Endothelial cell of umbilical vein (primary cell): ENCODE results near the gene DLGAP1.

Experiments
- CTCF ChIP-seq, 2 donors: IDR thresholded peaks; 1 replicate in 1 of 2; 2 replicates in 1 of 2; pipeline ENCODE4 v1.5.1; 2011; ENCODE audit warnings: low read length in 2 of 2, mild to moderate bottlenecking in 2 of 2, moderate library complexity in 2 of 2, control low read depth in 1 of 2, inconsistent platforms in 1 of 2, low read depth in 1 of 2; ENCODE audit not compliant: insufficient read depth in 1 of 2; ENCODE audit errors: extremely low read depth in 1 of 2
- EZH2 ChIP-seq: IDR thresholded peaks from 2 replicates; pipeline ENCODE4 v1.6.1; 2012; ENCODE audit warnings: borderline replicate concordance, low read depth, mild to moderate bottlenecking, moderate library complexity, low read length, inconsistent platforms; ENCODE audit not compliant: severe bottlenecking
- FOS ChIP-seq: IDR thresholded peaks from 2 replicates; pipeline ENCODE4 v1.6.1; 2011; ENCODE audit warnings: mild to moderate bottlenecking, low read length, moderate library complexity, borderline replicate concordance; ENCODE audit not compliant: insufficient read depth
- GATA2 ChIP-seq: IDR thresholded peaks from 2 replicates; pipeline ENCODE4 v1.7.0; 2011; ENCODE audit warnings: low read depth, mild to moderate bottlenecking, moderate library complexity, mixed read lengths, low read length; ENCODE audit not compliant: insufficient read length, insufficient read depth
- JUN ChIP-seq: IDR thresholded peaks from 2 replicates; pipeline ENCODE4 v1.6.1; 2011; ENCODE audit warnings: borderline replicate concordance, low read depth; ENCODE audit not compliant: insufficient read length, insufficient read depth
- MAX ChIP-seq: IDR thresholded peaks from 2 replicates; pipeline ENCODE4 v1.6.1; 2011; ENCODE audit not compliant: insufficient read depth, insufficient read length
- POLR2A ChIP-seq: IDR thresholded peaks from 2 replicates; pipeline ENCODE4 v1.6.1; 2012; ENCODE audit warnings: low read depth, mild to moderate bottlenecking, control low read depth, low read length
- POLR2AphosphoS5 ChIP-seq: IDR thresholded peaks from 2 replicates; pipeline ENCODE4 v1.6.1; 2012; ENCODE audit warnings: low read depth, mild to moderate bottlenecking, control low read depth, low read length, moderate library complexity; ENCODE audit not compliant: insufficient read depth

DNA sequence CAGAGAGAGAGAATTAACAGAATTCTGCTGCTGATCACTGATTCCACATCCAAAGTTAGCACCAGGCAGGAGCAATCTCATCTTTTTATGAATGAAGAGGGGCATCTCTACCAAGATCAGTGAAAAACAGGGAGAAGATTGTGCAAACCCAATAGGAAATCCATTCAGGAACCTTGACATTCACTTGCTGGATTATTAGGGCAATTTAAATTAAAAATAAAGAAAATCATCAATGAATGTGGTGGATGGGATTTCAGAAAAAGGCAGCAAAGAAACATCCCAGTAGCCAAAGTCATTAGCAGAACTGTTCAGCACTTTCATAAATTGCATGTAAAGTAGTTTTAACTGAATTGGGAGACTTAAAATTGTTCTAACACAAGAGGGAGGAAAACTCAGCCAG lies 581.9 kb downstream of the DLGAP1 start:
- TF ChIP-seq CTCF (IDR thresholded peaks at IDR 0.05; ENCODE audit: extremely low read depth in 1 of 2, insufficient read depth in 1 of 2, low read depth in 1 of 2, low read length in 2 of 2) = no peak
- TF ChIP-seq POLR2AphosphoS5 = no peak
- no peak for TF ChIP-seq EZH2
- no peak for TF ChIP-seq POLR2A
- TF ChIP-seq FOS = no peak
- no peak for TF ChIP-seq MAX
- TF ChIP-seq GATA2 = no peak
- TF ChIP-seq JUN = no peak
